ENCODE measurements around the gene HSPBAP1.

Gene HSPBAP1

DNA sequence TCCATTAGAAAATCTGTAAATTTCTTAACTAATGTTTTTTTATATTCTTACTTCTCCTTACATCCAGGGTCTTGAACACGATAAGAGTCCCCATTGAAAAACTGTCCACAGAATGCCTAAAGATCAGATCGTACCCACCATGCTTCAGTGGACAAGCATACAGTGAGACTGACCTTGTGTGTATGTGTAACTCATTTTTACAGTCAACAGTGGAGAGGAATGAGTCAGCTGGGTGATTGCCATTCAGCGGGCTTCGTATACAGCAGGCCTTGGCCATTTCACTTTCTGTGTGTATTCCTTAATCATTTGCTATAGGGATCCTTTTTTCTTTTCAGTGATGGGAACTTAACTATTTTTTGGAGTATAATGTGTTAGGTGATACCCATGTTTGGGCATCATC lies 102.4 kb downstream of the HSPBAP1 start:
- Histone ChIP-seq H2BK5ac (ENCODE audit: low read length) (no peak overlapping the region), H2AK5ac (ENCODE audit: low read length) (no peak overlapping the region), H2BK120ac (ENCODE audit: low read depth, low read length) (no peak overlapping the region), H3K18ac (ENCODE audit: low read length) (no peak overlapping the region), H3K56ac (ENCODE audit: low read length) (no peak overlapping the region), H3K4me2 (ENCODE audit: low read length) (no peak overlapping the region), H3K4me1 (ENCODE audit: control insufficient read depth, low read depth, low read length) (no peaks in the 10 kb centered on the region), H3K9ac (ENCODE audit: low read length) (no peak overlapping the region), H3K4me3 (ENCODE audit: low read length) (no peak overlapping the region), H3K36me3 (ENCODE audit: control insufficient read depth, insufficient read depth, low read length) (no peaks in the 10 kb centered on the region), H3K4ac (ENCODE audit: low read depth, low read length) (no peak overlapping the region), H2BK15ac (replicated peaks; ENCODE audit: low read depth) (no peak overlapping the region), H4K8ac (ENCODE audit: low read depth, low read length) (no peak overlapping the region), H3K79me2 (ENCODE audit: control insufficient read depth, insufficient read depth, low read length) (no peaks in the 10 kb centered on the region), H4K5ac (ENCODE audit: low read length) (no peak overlapping the region), H3K23ac (ENCODE audit: low read length) (no peak overlapping the region), H3K79me1 (ENCODE audit: low read length) (no peaks in the 10 kb centered on the region), H3K27me3 (ENCODE audit: insufficient read depth, low read length, poor library complexity) (no peaks in the 10 kb centered on the region), H3K27ac (ENCODE audit: low read depth, low read length) (no peak overlapping the region)
- WGBS (ENCODE audit: extremely low coverage, insufficient coverage, low lambda C conversion rate) = no CpG with 5 or more reads among the region's 4 CpGs
- DNase-seq = no peak

DNA sequence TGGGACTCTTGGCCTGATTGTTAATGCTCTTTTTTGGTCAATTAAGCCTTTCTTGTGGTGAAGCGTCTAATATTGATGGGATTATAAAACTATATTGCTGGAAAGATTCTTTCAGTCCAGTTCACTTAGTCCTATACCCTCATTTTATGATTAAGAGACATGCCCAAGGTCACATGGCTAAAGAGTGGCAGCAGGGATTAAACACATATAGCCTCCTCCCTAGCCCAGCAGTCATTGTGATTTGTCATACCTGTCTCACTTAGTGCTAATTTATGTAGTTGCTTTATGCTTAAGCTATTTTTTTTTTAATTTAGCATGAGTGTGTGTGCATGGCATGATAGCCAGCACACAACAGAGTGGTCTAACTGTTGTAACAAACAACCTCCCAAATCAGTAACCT lies 103.5 kb downstream of the HSPBAP1 start:
- Histone ChIP-seq H3K23ac (ENCODE audit: low read length) (no peak overlapping the region), H3K18ac (ENCODE audit: low read length) (no peak overlapping the region), H3K36me3 (ENCODE audit: control insufficient read depth, insufficient read depth, low read length) (no peaks in the 10 kb centered on the region), H3K27me3 (ENCODE audit: insufficient read depth, low read length, poor library complexity) (no peaks in the 10 kb centered on the region), H3K9ac (ENCODE audit: low read length) (no peak overlapping the region), H3K4ac (ENCODE audit: low read depth, low read length) (no peak overlapping the region), H2BK5ac (ENCODE audit: low read length) (no peak overlapping the region), H3K56ac (ENCODE audit: low read length) (no peak overlapping the region), H4K5ac (ENCODE audit: low read length) (no peak overlapping the region), H3K4me3 (ENCODE audit: low read length) (no peak overlapping the region), H3K79me1 (ENCODE audit: low read length) (no peaks in the 10 kb centered on the region), H3K4me2 (ENCODE audit: low read length) (no peak overlapping the region), H3K79me2 (ENCODE audit: control insufficient read depth, insufficient read depth, low read length) (no peaks in the 10 kb centered on the region), H3K4me1 (ENCODE audit: control insufficient read depth, low read depth, low read length) (no peaks in the 10 kb centered on the region), H2BK120ac (ENCODE audit: low read depth, low read length) (no peak overlapping the region), H4K8ac (ENCODE audit: low read depth, low read length) (no peak overlapping the region), H2BK15ac (replicated peaks; ENCODE audit: low read depth) (no peak overlapping the region), H2AK5ac (ENCODE audit: low read length) (no peak overlapping the region), H3K27ac (ENCODE audit: low read depth, low read length) (no peak overlapping the region)
- no CpG with 5 or more reads among the region's 1 CpG for WGBS (ENCODE audit: extremely low coverage, insufficient coverage, low lambda C conversion rate)
- no peak for DNase-seq
